Activated T-cell treated with anti-CD3 and anti-CD28 coated beads, Interleukin-2, amount 50 U/mL, for 4 hours (primary cell): ENCODE data around the gene CSTF2T. TPM values are rescaled to one million over a fixed set of nuclear protein-coding genes. Genes with fewer than 3 reads are reported as not detected.
A peak's percentile ranks its signal among the peaks of the same experiment; 100 is the strongest.
"Not testable (repeated sequence)": the region's sequence is repeated elsewhere in the genome, so short reads cannot be mapped to it uniquely, and the experiment has no call there.

Experiments
- ATAC-seq, 2 donors: fragments of 200-7000 bp; cut with Tn5 transposase; one replicate each; pipeline ENCODE4 v1.10.0; 2021
- DNase-seq: peaks from one replicate; pipeline ENCODE4 v3.0.0-alpha.2; 2020
- H3K27me3 Mint-ChIP-seq: one replicate; pipeline ENCODE4 v1.8.0; 2021; ENCODE audit warnings: low read depth, mixed read lengths
- H3K36me3 Mint-ChIP-seq: one replicate; pipeline ENCODE4 v1.8.0; 2022; ENCODE audit warnings: mixed read lengths; ENCODE audit not compliant: insufficient read depth
- H3K4me1 Mint-ChIP-seq: one replicate; pipeline ENCODE4 v1.8.0; 2021; ENCODE audit warnings: low read depth, mixed read lengths
- H3K4me3 Mint-ChIP-seq: one replicate; pipeline ENCODE4 v1.8.0; 2021; ENCODE audit warnings: mild to moderate bottlenecking, moderate library complexity, mixed read lengths
- H3K9me3 Mint-ChIP-seq: one replicate; pipeline ENCODE4 v1.8.0; 2021; ENCODE audit warnings: mixed read lengths
- total RNA-seq, 3 donors: library from RNA; stranded (reverse); gene quantifications; one replicate each; pipeline ENCODE4 v1.2.1, GENCODE V29; 2021

CSTF2T gene
- total RNA-seq, 3 donors from 2014 or later = 31.2 to 34.3 (median 32.4) TPM

DNA sequence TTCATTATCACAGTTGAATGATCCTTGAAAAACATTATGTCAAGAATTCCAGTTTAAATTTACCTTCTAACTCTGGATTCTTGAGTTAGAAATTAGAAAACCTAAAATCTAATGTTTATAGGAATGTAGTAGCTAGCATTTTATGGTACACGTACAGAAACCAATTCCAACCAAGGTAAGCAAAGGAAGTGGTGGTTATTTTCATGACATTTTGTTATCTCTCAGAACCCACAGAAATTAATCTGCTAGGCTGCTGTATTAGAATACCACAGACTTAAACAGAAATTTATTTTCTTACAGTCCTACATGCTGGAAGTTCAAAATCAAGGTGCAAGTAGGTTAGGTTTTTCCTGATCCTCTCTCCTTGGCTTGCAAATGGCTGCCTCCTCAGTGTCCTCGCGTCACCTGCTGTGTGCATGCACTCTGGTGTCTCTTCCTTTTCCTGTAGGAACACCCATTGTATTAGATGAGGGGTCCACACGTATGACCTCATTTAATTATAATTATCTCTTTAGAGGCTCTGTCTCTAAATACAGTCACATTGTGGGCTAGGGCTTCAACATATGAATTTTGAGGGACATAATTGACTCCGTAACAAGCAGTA, 8.5 kb upstream of the CSTF2T start:
- no peaks in the 10 kb centered on the region for H3K9me3 Mint-ChIP-seq
- no peak overlapping the region for H3K4me3 Mint-ChIP-seq
- H3K27me3 Mint-ChIP-seq = peaks cover 2% of the 10 kb centered on the region
- H3K4me1 Mint-ChIP-seq = peaks cover 18% of the 10 kb centered on the region
- ATAC-seq (no peak), DNase-seq (no peak)
- no peaks in the 10 kb centered on the region for H3K36me3 Mint-ChIP-seq

GRCh38 chr10:51707392-51707791, 8.0 kb upstream of the CSTF2T start:
- ATAC-seq (no peak), DNase-seq (no peak)
- Mint-ChIP-seq H3K4me3 (no peak overlapping the region), H3K36me3 (no peaks in the 10 kb centered on the region), H3K9me3 (no peaks in the 10 kb centered on the region), H3K27me3 (peaks cover 2% of the 10 kb centered on the region), H3K4me1 (peaks cover 18% of the 10 kb centered on the region)

DNA sequence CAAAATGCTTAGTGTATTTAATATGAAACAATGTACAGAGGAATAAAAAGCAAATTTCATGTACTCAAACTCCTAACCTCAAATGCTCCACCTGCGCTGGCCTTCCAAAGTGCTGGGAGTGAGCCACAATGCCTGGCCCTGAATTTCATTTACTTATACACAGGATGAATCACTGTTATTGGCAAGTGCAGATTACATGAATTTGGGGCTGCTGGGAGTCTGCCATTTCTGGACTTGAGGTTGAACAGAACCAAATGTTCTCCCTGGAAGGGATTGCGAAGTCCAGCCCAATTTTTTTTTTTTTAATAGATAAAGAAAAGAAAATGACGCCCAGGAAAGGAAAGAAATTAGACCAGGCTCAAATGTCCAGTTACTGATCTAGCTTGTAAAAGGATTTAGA, 6.8 kb upstream of the CSTF2T start:
- Mint-ChIP-seq H3K36me3 (no peaks in the 10 kb centered on the region), H3K4me1 (peaks cover 14% of the 10 kb centered on the region), H3K27me3 (peaks cover under 1% of the 10 kb centered on the region), H3K9me3 (no peaks in the 10 kb centered on the region), H3K4me3 (no peak overlapping the region)
- DNase-seq = no peak
- no peak for ATAC-seq

- Mint-ChIP-seq H3K27me3 (no peaks in the 10 kb centered on the region), H3K36me3 (no peaks in the 10 kb centered on the region), H3K4me3 (no peak overlapping the region), H3K4me1 (peaks cover 14% of the 10 kb centered on the region), H3K9me3 (no peaks in the 10 kb centered on the region)
- no peak for DNase-seq
- no peak for ATAC-seq
These were observed 6.4 kb upstream of the CSTF2T start for GRCh38 chr10:51705774-51706173.

DNA sequence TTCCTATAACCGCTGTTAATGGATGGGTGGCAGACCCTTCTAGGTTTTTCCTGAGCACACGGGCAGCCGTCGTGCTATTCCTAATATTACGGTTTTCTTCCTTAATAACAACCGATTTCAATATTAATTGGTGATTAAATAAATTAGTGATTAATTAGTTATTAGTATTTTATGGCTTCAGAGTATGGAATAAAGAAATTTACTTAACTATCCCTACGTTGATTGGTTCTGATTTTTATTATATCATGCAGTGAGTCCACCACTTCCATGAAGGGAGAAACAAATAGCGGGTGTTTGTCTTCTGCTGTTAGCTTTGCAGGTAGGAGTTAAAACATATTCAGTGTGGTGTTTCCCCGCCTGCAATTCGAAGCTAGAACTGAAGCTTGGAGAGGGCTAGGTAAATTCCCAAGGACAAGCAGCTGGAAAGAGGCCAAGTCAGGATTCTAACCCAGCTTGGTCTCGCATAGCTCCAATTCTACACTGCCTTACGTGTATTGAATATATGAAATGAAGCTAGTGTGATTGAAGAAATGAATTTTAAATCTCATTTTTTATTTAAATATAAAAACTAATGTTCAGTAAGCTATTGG, 928 bp upstream of the CSTF2T start:
- no peaks in the 10 kb centered on the region for H3K27me3 Mint-ChIP-seq
- DNase-seq (no peak), ATAC-seq (no peak)
- peak overlapping the region; percentile 100 for H3K4me3 Mint-ChIP-seq
- H3K36me3 Mint-ChIP-seq = peaks cover 31% of the 10 kb centered on the region
- peaks cover 43% of the 10 kb centered on the region for H3K4me1 Mint-ChIP-seq
- no peaks in the 10 kb centered on the region for H3K9me3 Mint-ChIP-seq

DNA sequence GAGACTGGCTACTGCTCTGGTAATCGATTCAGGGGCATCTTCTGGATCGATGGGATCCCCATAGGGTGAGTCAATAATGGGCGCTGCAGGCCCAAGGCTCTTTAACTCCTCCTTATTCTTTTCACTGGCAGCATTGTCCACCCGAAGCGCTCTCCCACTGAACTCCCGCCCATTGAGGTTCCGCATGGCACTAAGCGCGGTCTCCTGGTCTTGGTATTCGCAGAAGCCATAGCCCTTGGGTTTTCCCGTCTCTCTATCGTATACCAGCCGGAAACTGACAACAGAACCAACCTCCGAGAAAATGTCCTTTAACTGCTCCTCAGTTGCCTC, 285 bp downstream of the CSTF2T start:
- DNase-seq (no peak), ATAC-seq (peak; percentile 47 to 49)
- peak overlapping the region; percentile 100 for H3K4me3 Mint-ChIP-seq
- peaks cover 31% of the 10 kb centered on the region for H3K36me3 Mint-ChIP-seq
- H3K27me3 Mint-ChIP-seq = no peaks in the 10 kb centered on the region
- no peaks in the 10 kb centered on the region for H3K9me3 Mint-ChIP-seq
- H3K4me1 Mint-ChIP-seq = peaks cover 48% of the 10 kb centered on the region

- no peak for ATAC-seq
- H3K4me1 Mint-ChIP-seq = peaks cover 48% of the 10 kb centered on the region
These were observed 827 bp downstream of the CSTF2T start for GRCh38 chr10:51698473-51699063.

DNA sequence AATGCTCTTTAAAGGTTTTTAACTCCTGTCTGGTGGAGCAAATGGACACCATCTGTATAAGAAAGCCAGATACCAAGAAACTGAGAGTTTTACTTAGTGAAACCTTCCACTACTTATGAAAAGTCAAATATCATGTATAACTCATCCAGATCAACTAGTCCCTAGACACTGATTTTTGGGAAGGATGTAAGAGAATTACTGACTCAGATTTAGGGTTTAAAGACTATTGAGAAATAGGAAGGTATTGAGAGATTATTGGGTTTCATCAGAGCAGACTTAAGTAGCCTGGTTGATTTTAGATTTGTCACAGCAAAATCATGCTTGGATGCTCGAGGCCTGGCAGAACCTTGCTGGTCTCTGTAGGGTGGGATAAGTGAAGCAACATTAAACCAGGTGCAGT, 3.1 kb downstream of the CSTF2T start:
- Mint-ChIP-seq H3K9me3 (no peaks in the 10 kb centered on the region), H3K36me3 (peaks cover 31% of the 10 kb centered on the region), H3K4me1 (peaks cover 48% of the 10 kb centered on the region), H3K4me3 (peak overlapping the region; percentile 53), H3K27me3 (no peaks in the 10 kb centered on the region)
- DNase-seq = no peak
- ATAC-seq = no peak

More at GRCh38 chr10:51698473-51699063, 827 bp downstream of the CSTF2T start:
- H3K9me3 Mint-ChIP-seq = no peaks in the 10 kb centered on the region
- H3K36me3 Mint-ChIP-seq = peaks cover 31% of the 10 kb centered on the region
- no peak for DNase-seq
- H3K27me3 Mint-ChIP-seq = no peaks in the 10 kb centered on the region
- H3K4me3 Mint-ChIP-seq = peak overlapping the region; percentile 100

- ATAC-seq = no peak
- peaks cover 39% of the 10 kb centered on the region for H3K4me1 Mint-ChIP-seq
These were observed 5.2 kb downstream of the CSTF2T start for GRCh38 chr10:51694086-51694768.

DNA sequence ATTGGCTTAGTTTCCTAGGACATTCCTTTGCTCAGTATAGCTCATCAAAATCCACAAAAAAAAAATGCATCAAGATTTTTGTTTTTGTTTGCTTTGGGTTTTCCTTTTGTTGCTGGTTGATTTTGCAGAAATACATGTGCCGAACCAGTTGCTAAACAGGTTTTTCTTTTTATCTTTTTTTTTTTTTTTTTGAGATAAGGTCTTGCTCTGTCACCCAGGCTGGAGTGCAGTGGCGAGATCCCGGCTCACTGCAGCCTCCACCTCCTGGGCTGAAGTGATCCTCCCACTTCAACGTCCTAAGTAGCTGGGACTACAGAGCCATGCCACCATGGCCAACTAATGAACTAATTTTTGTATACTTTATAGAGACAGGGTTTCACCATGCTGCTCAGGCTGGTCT, 8.3 kb downstream of the CSTF2T start:
- Mint-ChIP-seq H3K27me3 (peaks cover 3% of the 10 kb centered on the region), H3K4me1 (peaks cover 13% of the 10 kb centered on the region), H3K9me3 (no peaks in the 10 kb centered on the region), H3K4me3 (no peak overlapping the region), H3K36me3 (peaks cover 7% of the 10 kb centered on the region)
- no peak for ATAC-seq
- DNase-seq = no peak

More at GRCh38 chr10:51694086-51694768, 5.2 kb downstream of the CSTF2T start:
- Mint-ChIP-seq H3K27me3 (no peaks in the 10 kb centered on the region), H3K36me3 (peaks cover 29% of the 10 kb centered on the region), H3K4me3 (no peak overlapping the region), H3K9me3 (no peaks in the 10 kb centered on the region)
- no peak for DNase-seq

DNA sequence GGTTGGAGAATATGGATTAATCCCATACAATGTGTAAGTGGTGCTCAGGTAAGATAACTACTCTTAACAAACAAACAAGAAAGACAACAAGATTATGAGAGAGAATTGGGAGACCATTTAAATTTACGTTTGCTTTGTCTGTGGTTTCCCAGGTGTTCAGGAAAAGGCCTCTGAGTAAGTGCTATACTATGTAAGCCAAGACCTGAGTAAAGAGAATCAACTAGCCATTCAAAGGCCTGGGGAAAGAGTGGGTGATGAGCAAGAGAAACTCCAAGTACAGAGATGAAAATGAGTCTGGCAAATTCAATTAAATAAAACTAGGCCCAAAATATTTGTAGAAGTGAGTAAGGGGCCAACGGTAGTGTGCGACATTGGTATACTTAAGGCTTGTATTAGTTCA, 9.9 kb downstream of the CSTF2T start:
- no peak for DNase-seq

GRCh38 chr10:51688826-51689225, 10.6 kb downstream of the CSTF2T start:
- not testable (repeated sequence) for H3K9me3 Mint-ChIP-seq, H3K27me3 Mint-ChIP-seq, H3K36me3 Mint-ChIP-seq, H3K4me3 Mint-ChIP-seq, H3K4me1 Mint-ChIP-seq, ATAC-seq, DNase-seq

More for the DNA sequence above, 9.9 kb downstream of the CSTF2T start:
- H3K27me3 Mint-ChIP-seq = peaks cover 6% of the 10 kb centered on the region
- ATAC-seq = no peak
- H3K9me3 Mint-ChIP-seq = no peaks in the 10 kb centered on the region
- no peaks in the 10 kb centered on the region for H3K36me3 Mint-ChIP-seq
- H3K4me3 Mint-ChIP-seq = no peak overlapping the region
- H3K4me1 Mint-ChIP-seq = no peaks in the 10 kb centered on the region

GRCh38 chr10:51687296-51687695, 12.1 kb downstream of the CSTF2T start:
- ATAC-seq = no peak
- no peaks in the 10 kb centered on the region for H3K4me1 Mint-ChIP-seq

DNA sequence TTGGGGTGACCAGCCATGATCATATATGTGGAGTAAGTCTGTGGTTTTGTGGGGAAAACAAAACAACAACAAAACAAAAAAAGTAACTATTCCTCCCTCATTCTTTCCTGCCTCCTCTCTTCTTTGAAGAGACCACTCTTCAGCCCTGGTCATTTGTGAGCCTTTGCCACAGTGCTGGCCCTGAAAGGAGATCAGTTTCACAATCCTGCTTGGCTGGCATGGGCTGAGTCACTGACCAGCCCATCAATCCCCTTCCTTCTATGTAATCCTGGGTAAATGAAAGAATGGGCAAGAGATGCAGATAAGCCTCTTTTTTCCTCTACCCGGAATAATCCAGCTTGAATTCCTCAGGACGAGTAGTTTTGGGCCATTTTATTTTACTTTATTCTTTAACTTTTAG, 13.6 kb downstream of the CSTF2T start:
- no peaks in the 10 kb centered on the region for H3K9me3 Mint-ChIP-seq
- no peaks in the 10 kb centered on the region for H3K4me1 Mint-ChIP-seq
- ATAC-seq (no peak), DNase-seq (no peak)
- no peaks in the 10 kb centered on the region for H3K36me3 Mint-ChIP-seq
- H3K27me3 Mint-ChIP-seq = peaks cover 10% of the 10 kb centered on the region
- H3K4me3 Mint-ChIP-seq = no peak overlapping the region

More at GRCh38 chr10:51687296-51687695, 12.1 kb downstream of the CSTF2T start:
- H3K27me3 Mint-ChIP-seq = peaks cover 7% of the 10 kb centered on the region
- H3K4me3 Mint-ChIP-seq = no peak overlapping the region
- no peak for DNase-seq
- H3K9me3 Mint-ChIP-seq = no peaks in the 10 kb centered on the region
- no peaks in the 10 kb centered on the region for H3K36me3 Mint-ChIP-seq
